GM23338 (cell line): ENCODE data around the gene GPR39. TPM values are rescaled to one million over a fixed set of nuclear protein-coding genes. Genes with fewer than 3 reads are reported as not detected.
A peak's percentile ranks its signal among the peaks of the same experiment; 100 is the strongest.

ENCODE experiments used
- ATAC-seq: fragments of 200-7000 bp; cut with Tn5 transposase; 3 replicates; pipeline ENCODE4 v1.9.1; 2020
- DNase-seq: peaks from one replicate; pipeline ENCODE4 v3.0.0-alpha.2; 2015; ENCODE audit warnings: low spot score
- H2AFZ ChIP-seq: fragments of 200-600 bp; sonication (generic); 2 replicates; pipeline ENCODE4 v1.8.0; 2016; ENCODE audit warnings: antibody characterized with exemption, mild to moderate bottlenecking, moderate library complexity
- H3F3A ChIP-seq: fragments of 200-600 bp; sonication (generic); replicated peaks from 2 replicates; pipeline ENCODE4 v1.8.0; 2017; ENCODE audit warnings: antibody characterized with exemption, mixed run types, low read depth
- H3K27ac ChIP-seq: fragments of 200-600 bp; sonication (generic); 2 replicates; pipeline ENCODE4 v1.6.1; 2016; ENCODE audit warnings: low read depth
- H3K27me3 ChIP-seq: fragments of 200-600 bp; sonication (generic); 2 replicates; pipeline ENCODE4 v1.8.0; 2016; ENCODE audit warnings: mild to moderate bottlenecking, mixed run types, moderate library complexity; ENCODE audit not compliant: insufficient read depth
- H3K36me3 ChIP-seq: fragments of 200-600 bp; sonication (generic); 2 replicates; pipeline ENCODE4 v1.8.0; 2016; ENCODE audit warnings: mild to moderate bottlenecking; ENCODE audit not compliant: insufficient read depth
- H3K4me1 ChIP-seq: fragments of 200-600 bp; sonication (generic); 2 replicates; pipeline ENCODE4 v1.8.0; 2016; ENCODE audit warnings: mild to moderate bottlenecking, moderate library complexity; ENCODE audit not compliant: insufficient read depth
- H3K4me2 ChIP-seq: fragments of 200-600 bp; sonication (generic); 2 replicates; pipeline ENCODE4 v1.7.1; 2017; ENCODE audit warnings: mixed run types
- H3K4me3 ChIP-seq: fragments of 200-600 bp; sonication (generic); 2 replicates; pipeline ENCODE4 v1.6.1; 2016; ENCODE audit warnings: mixed run types
- H3K79me2 ChIP-seq: fragments of 200-600 bp; sonication (generic); replicated peaks from 2 replicates; pipeline ENCODE4 v1.8.0; 2017; ENCODE audit warnings: mild to moderate bottlenecking; ENCODE audit not compliant: insufficient read depth
- H3K9me2 ChIP-seq: fragments of 200-600 bp; sonication (generic); 2 replicates; pipeline ENCODE4 v1.8.0; 2017; ENCODE audit not compliant: insufficient read depth
- H4K20me1 ChIP-seq: fragments of 200-600 bp; sonication (generic); replicated peaks from 2 replicates; pipeline ENCODE4 v1.8.0; 2017; ENCODE audit warnings: mild to moderate bottlenecking; ENCODE audit not compliant: insufficient read depth
- H3K27ac Mint-ChIP-seq: 2 replicates; pipeline ENCODE4 v1.8.0; 2020; ENCODE audit warnings: inconsistent platforms, mild to moderate bottlenecking, moderate library complexity, mixed read lengths
- H3K27me3 Mint-ChIP-seq: 3 replicates; pipeline ENCODE4 v1.8.0; 2022; ENCODE audit warnings: low read depth, mild to moderate bottlenecking, moderate library complexity, mixed read lengths, inconsistent platforms; ENCODE audit not compliant: insufficient read depth, poor library complexity
- H3K36me3 Mint-ChIP-seq: 3 replicates; pipeline ENCODE4 v1.8.0; 2021; ENCODE audit warnings: low read depth, mild to moderate bottlenecking, inconsistent platforms, moderate library complexity, mixed read lengths
- H3K4me1 Mint-ChIP-seq: 3 replicates; pipeline ENCODE4 v1.8.0; 2020; ENCODE audit warnings: mild to moderate bottlenecking, inconsistent platforms, mixed read lengths
- H3K4me3 Mint-ChIP-seq: 3 replicates; pipeline ENCODE4 v1.8.0; 2021; ENCODE audit warnings: moderate library complexity, mild to moderate bottlenecking, inconsistent platforms, mixed read lengths
- H3K9me3 Mint-ChIP-seq: 3 replicates; pipeline ENCODE4 v1.8.0; 2020; ENCODE audit warnings: moderate library complexity, mild to moderate bottlenecking, inconsistent platforms, mixed read lengths
- EZH2 ChIP-seq: fragments of 200-600 bp; sonication (generic); IDR thresholded peaks from one replicate; pipeline ENCODE4 v1.8.0; 2017; ENCODE audit warnings: antibody characterized with exemption, mild to moderate bottlenecking, low read depth; ENCODE audit not compliant: unreplicated experiment
- JUNB ChIP-seq: IDR thresholded peaks from one replicate; pipeline ENCODE4 v1.6.1; 2016; ENCODE audit warnings: antibody characterized with exemption; ENCODE audit not compliant: unreplicated experiment
- NANOG ChIP-seq: IDR thresholded peaks from 2 replicates; pipeline ENCODE4 v1.6.1; 2016; ENCODE audit warnings: antibody characterized with exemption, borderline replicate concordance
- STAT1 ChIP-seq: IDR thresholded peaks from one replicate; pipeline ENCODE4 v1.6.1; 2016; ENCODE audit warnings: antibody characterized with exemption; ENCODE audit not compliant: unreplicated experiment
- long read RNA-seq: library from polyadenylated mRNA; unstranded; transcript quantifications from one replicate; pipeline ENCODE4 v2.0.0, GENCODE V29; 2020; ENCODE audit not compliant: unreplicated experiment
- polyA plus RNA-seq: library from polyadenylated mRNA; unstranded; fragments of >200 nt; fragmentation: Nextera tagmentation; extraction: Ambion mirVana; gene quantifications from 2 replicates; pipeline ENCODE4 v1.2.1, GENCODE V29; 2016
- total RNA-seq: library from RNA; depleted of rRNA; stranded (reverse); fragments of >200 nt; shearing (Covaris generic); gene quantifications from 2 replicates; pipeline ENCODE4 v1.2.3, GENCODE V29; 2014; rRNA removed
- TF ChIP-seq, protein P1 (sequence below): fragments of 250-450 bp; sonication (Bioruptor Pico); IDR thresholded peaks from 2 replicates; pipeline ENCODE4 v1.5.0; 2020; ENCODE audit warnings: mild to moderate bottlenecking, moderate library complexity
- TF ChIP-seq, protein P2 (sequence below), 2 experiments: fragments of 200-600 bp in 1 of 2; sonication (generic) in 1 of 2; conservative IDR thresholded peaks; 2 replicates each; pipeline versions ENCODE4 v1.5.1 to v1.6.1; 2016 to 2017; ENCODE audit warnings: antibody characterized with exemption in 2 of 2, low read depth in 2 of 2, mild to moderate bottlenecking in 2 of 2, moderate library complexity in 1 of 2

GPR39 gene
- total RNA-seq (1.0 and 1.9 TPM in 2 replicates), polyA plus RNA-seq (0.17 and 0.55 TPM in 2 replicates)
- long read RNA-seq = 0 reads

DNA sequence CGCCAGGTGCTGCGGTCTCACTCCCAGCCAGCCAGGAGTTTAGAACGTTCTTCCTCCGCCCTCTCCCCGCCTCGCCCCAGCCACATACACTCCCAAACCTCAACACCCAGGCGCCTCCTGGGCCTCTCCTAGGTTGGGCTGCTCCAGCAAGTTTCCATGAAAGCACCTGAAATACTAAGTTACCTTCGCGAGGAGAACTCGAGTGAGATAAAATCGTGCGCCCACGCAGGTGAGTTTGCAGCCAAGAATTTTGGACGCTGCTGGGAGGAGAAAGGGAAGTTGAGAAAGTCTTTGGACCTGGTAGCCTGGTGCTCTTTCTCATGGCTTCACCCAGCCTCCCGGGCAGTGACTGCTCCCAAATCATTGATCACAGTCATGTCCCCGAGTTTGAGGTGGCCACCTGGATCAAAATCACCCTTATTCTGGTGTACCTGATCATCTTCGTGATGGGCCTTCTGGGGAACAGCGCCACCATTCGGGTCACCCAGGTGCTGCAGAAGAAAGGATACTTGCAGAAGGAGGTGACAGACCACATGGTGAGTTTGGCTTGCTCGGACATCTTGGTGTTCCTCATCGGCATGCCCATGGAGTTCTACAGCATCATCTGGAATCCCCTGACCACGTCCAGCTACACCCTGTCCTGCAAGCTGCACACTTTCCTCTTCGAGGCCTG is at the start of gene GPR39:
Gene GPR39, plus strand, starts transcription at position 83 of the 673 bp plus-strand sequence.
- Mint-ChIP-seq H3K4me1 (peaks cover 37% of the 10 kb centered on the region), H3K36me3 (no peaks in the 10 kb centered on the region), H3K27ac (no peak within 1 kb of the TSS), H3K4me3 (peak within 1 kb of the TSS; percentile 76), H3K9me3 (no peaks in the 10 kb centered on the region), H3K27me3 (peaks cover 24% of the 10 kb centered on the region)
- H3K9me2 ChIP-seq = 0 out of 2 replicates have a peak, but pooled peaks cover 4% of the 10 kb centered on the region
- TF ChIP-seq, protein P1, sequence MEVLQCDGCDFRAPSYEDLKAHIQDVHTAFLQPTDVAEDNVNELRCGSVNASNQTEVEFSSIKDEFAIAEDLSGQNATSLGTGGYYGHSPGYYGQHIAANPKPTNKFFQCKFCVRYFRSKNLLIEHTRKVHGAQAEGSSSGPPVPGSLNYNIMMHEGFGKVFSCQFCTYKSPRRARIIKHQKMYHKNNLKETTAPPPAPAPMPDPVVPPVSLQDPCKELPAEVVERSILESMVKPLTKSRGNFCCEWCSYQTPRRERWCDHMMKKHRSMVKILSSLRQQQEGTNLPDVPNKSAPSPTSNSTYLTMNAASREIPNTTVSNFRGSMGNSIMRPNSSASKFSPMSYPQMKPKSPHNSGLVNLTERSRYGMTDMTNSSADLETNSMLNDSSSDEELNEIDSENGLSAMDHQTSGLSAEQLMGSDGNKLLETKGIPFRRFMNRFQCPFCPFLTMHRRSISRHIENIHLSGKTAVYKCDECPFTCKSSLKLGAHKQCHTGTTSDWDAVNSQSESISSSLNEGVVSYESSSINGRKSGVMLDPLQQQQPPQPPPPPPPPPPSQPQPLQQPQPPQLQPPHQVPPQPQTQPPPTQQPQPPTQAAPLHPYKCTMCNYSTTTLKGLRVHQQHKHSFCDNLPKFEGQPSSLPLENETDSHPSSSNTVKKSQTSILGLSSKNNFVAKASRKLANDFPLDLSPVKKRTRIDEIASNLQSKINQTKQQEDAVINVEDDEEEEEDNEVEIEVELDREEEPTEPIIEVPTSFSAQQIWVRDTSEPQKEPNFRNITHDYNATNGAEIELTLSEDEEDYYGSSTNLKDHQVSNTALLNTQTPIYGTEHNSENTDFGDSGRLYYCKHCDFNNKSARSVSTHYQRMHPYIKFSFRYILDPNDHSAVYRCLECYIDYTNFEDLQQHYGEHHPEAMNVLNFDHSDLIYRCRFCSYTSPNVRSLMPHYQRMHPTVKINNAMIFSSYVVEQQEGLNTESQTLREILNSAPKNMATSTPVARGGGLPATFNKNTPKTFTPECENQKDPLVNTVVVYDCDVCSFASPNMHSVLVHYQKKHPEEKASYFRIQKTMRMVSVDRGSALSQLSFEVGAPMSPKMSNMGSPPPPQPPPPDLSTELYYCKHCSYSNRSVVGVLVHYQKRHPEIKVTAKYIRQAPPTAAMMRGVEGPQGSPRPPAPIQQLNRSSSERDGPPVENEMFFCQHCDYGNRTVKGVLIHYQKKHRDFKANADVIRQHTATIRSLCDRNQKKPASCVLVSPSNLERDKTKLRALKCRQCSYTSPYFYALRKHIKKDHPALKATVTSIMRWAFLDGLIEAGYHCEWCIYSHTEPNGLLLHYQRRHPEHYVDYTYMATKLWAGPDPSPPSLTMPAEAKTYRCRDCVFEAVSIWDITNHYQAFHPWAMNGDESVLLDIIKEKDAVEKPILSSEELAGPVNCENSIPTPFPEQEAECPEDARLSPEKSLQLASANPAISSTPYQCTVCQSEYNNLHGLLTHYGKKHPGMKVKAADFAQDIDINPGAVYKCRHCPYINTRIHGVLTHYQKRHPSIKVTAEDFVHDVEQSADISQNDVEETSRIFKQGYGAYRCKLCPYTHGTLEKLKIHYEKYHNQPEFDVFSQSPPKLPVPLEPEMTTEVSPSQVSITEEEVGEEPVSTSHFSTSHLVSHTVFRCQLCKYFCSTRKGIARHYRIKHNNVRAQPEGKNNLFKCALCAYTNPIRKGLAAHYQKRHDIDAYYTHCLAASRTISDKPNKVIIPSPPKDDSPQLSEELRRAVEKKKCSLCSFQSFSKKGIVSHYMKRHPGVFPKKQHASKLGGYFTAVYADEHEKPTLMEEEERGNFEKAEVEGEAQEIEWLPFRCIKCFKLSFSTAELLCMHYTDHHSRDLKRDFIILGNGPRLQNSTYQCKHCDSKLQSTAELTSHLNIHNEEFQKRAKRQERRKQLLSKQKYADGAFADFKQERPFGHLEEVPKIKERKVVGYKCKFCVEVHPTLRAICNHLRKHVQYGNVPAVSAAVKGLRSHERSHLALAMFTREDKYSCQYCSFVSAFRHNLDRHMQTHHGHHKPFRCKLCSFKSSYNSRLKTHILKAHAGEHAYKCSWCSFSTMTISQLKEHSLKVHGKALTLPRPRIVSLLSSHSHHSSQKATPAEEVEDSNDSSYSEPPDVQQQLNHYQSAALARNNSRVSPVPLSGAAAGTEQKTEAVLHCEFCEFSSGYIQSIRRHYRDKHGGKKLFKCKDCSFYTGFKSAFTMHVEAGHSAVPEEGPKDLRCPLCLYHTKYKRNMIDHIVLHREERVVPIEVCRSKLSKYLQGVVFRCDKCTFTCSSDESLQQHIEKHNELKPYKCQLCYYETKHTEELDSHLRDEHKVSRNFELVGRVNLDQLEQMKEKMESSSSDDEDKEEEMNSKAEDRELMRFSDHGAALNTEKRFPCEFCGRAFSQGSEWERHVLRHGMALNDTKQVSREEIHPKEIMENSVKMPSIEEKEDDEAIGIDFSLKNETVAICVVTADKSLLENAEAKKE (CRISPR knock-in tag) = 0 out of 2 replicates have a peak, but pooled peaks have one; percentile 10
- TF ChIP-seq STAT1 = no peak
- no peak for TF ChIP-seq EZH2
- TF ChIP-seq NANOG = no peak
- TF ChIP-seq JUNB = no peak
- TF ChIP-seq, protein P2, sequence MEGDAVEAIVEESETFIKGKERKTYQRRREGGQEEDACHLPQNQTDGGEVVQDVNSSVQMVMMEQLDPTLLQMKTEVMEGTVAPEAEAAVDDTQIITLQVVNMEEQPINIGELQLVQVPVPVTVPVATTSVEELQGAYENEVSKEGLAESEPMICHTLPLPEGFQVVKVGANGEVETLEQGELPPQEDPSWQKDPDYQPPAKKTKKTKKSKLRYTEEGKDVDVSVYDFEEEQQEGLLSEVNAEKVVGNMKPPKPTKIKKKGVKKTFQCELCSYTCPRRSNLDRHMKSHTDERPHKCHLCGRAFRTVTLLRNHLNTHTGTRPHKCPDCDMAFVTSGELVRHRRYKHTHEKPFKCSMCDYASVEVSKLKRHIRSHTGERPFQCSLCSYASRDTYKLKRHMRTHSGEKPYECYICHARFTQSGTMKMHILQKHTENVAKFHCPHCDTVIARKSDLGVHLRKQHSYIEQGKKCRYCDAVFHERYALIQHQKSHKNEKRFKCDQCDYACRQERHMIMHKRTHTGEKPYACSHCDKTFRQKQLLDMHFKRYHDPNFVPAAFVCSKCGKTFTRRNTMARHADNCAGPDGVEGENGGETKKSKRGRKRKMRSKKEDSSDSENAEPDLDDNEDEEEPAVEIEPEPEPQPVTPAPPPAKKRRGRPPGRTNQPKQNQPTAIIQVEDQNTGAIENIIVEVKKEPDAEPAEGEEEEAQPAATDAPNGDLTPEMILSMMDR (conservative IDR thresholded peaks at IDR 0.05; ENCODE audit: low read depth in 2 of 2) = peak; percentile 35 to 40; a peak in 3 of 4 replicates
- H3K36me3 ChIP-seq = no peaks in the 10 kb centered on the region
- peaks cover 7% of the 10 kb centered on the region for H3K4me1 ChIP-seq
- H3K4me2 ChIP-seq = peak within 1 kb of the TSS; percentile 90
- peak within 1 kb of the TSS; percentile 70 for H3K4me3 ChIP-seq
- peak; percentile 88; the same call in 2 of the 3 replicates for ATAC-seq
- no peaks in the 10 kb centered on the region for H3K79me2 ChIP-seq
- H3K27ac ChIP-seq = 0 out of 2 replicates have a peak within 1 kb of the TSS, but pooled peaks have one; percentile 63
- no peak for DNase-seq
- H4K20me1 ChIP-seq = no peaks in the 10 kb centered on the region
- H2AFZ ChIP-seq = peak within 1 kb of the TSS; percentile 99
- no peaks in the 10 kb centered on the region for H3F3A ChIP-seq
- H3K27me3 ChIP-seq = peaks cover 34% of the 10 kb centered on the region
